Adrenal gland (tissue), 12 donors: Measurements from ENCODE around the gene RIN2. TPM values are rescaled to one million over a fixed set of nuclear protein-coding genes. Genes with fewer than 3 reads are reported as not detected.
A peak's percentile ranks its signal among the peaks of the same experiment; 100 is the strongest.

ENCODE experiments used
- DNase-seq, 7 donors: peaks; one replicate each; pipeline ENCODE4 v3.0.0-alpha.2; 2019 to 2020
- H3K27ac ChIP-seq, 5 donors: fragments of 200-600 bp; sonication (generic) in 4 of 5; 1 replicate in 3 of 5; 2 replicates in 2 of 5; pipeline versions ENCODE4 v1.5.1 to v1.8.0; 2016 to 2020; ENCODE audit warnings: mild to moderate bottlenecking in 1 of 5
- H3K27me3 ChIP-seq: fragments of 200-600 bp; 2 replicates; pipeline ENCODE4 v1.8.0; 2021
- H3K36me3 ChIP-seq, 2 donors: fragments of 200-600 bp; replicated peaks in 1 of 2; 1 replicate in 1 of 2; 2 replicates in 1 of 2; pipeline versions ENCODE4 v1.5.1 to v1.8.0; 2018 to 2022
- H3K4me1 ChIP-seq, 2 donors: fragments of 200-600 bp; replicated peaks in 1 of 2; 1 replicate in 1 of 2; 2 replicates in 1 of 2; pipeline versions ENCODE4 v1.5.1 to v1.8.0; 2018 to 2021
- H3K4me3 ChIP-seq, 4 donors: fragments of 200-600 bp; sonication (generic) in 3 of 4; one replicate each; pipeline ENCODE4 v1.5.1; 2016 to 2018
- H3K9me3 ChIP-seq, 3 donors: fragments of 200-600 bp; sonication (generic) in 1 of 3; replicated peaks in 1 of 3; 1 replicate in 2 of 3; 2 replicates in 1 of 3; pipeline versions ENCODE4 v1.5.1 to v1.8.0; 2016 to 2021
- CTCF ChIP-seq, 6 experiments: fragments of 450-650 bp in 4 of 6; fragments of 200-600 bp in 2 of 6; sonication (generic) in 1 of 6; IDR thresholded peaks; 1 replicate in 5 of 6; 2 replicates in 1 of 6; pipeline versions ENCODE4 v1.5.1 to v1.8.0; 2016 to 2021; ENCODE audit warnings: antibody characterized with exemption in 6 of 6, mild to moderate bottlenecking in 2 of 6, moderate library complexity in 1 of 6
- POLR2A ChIP-seq, 2 donors: fragments of 450-650 bp; IDR thresholded peaks; one replicate each; pipeline ENCODE4 v1.6.1; 2017; ENCODE audit warnings: antibody characterized with exemption in 2 of 2, mild to moderate bottlenecking in 2 of 2, moderate library complexity in 1 of 2
- WGBS, 4 donors: extraction: QIAGEN DNeasy Blood & Tissue Kit in 2 of 4; methylation state at CpG; one replicate each; pipeline versions ENCODE4 v1.1.5 to v1.1.7; 2013 to 2017; 5-methylcytosine and 5-hydroxymethylcytosine counted together
- intact Hi-C, 2 donors: fragments of 100-400 bp; cut with DNase I; formaldehyde crosslinking; loops; one replicate each; pipeline versions ENCODE4 v1.14.1 to v1.15.0; 2022 to 2023
- polyA plus RNA-seq, 3 donors: library from polyadenylated mRNA; stranded (reverse); fragments of 200-250 nt in 2 of 3; fragments of 350-450 nt in 1 of 3; fragmentation: Illumina TruSeq in 1 of 3; extraction: RNeasy Lipid Tissue Mini Kit (QIAGEN cat#74804) in 1 of 3; gene quantifications; one replicate each; pipeline ENCODE4 v1.2.3, GENCODE V29; 2013 to 2014
- total RNA-seq, 9 donors: library from RNA; depleted of rRNA in 4 of 9; stranded (reverse); fragments of >200 nt in 4 of 9; fragments of 120-200 nt in 1 of 9; fragmentation: NEBNext Ultra II Directional in 1 of 9; extraction: Animal tissue kit (Norgen Biotek cat#: 25700) in 1 of 9; gene quantifications; one replicate each; pipeline versions ENCODE4 v1.1.0 to v1.2.4, GENCODE V29; 2013 to 2023
- donor health status: healthy with polysubstance abuse.
- donor health status: Bipolar disorder and iron deficiency.
- donor health status: DM: yes; HTN: yes; CAD: no.
- donor health status: DM: no; HTN: no; CAD: no.
- donor health status: DM: no; HTN: no; CAD: no.
- donor health status: DM: yes; HTN: yes; CAD: no.

The RIN2 gene
- total and polyA plus RNA-seq, 12 donors: 6.9 to 68.8 (median 40.6) TPM

- Histone ChIP-seq H3K9me3 (no peaks in the 10 kb centered on the region), H3K4me3 (no peak overlapping the region), H3K4me1 (peaks cover 3 to 14% of the 10 kb centered on the region in 2 donors), H3K36me3 (no peaks in the 10 kb centered on the region), H3K27me3 (no peaks in the 10 kb centered on the region), H3K27ac (no peak overlapping the region)
- intact Hi-C loops: loop anchor here in 1 of 2 donors (5.0 kb wide), 1 partner anchor 217 kb away; no protein-coding TSS in a partner anchor
- TF ChIP-seq POLR2A (IDR thresholded peaks at IDR 0.05): no peak
- TF ChIP-seq CTCF (IDR thresholded peaks at IDR 0.05): no peak
- 79 to 93% (median 84%) methylated on average over 5 of the region's 5 CpGs for WGBS, 4 donors
- no peak for DNase-seq
Measured at GRCh38 chr20:19780261-19780660, 22.2 kb downstream of the RIN2 start.

- no peak overlapping the region for H3K4me3 ChIP-seq
- DNase-seq: no peak
- TF ChIP-seq POLR2A (IDR thresholded peaks at IDR 0.05): no peak
- TF ChIP-seq CTCF (IDR thresholded peaks at IDR 0.05): no peak
- WGBS, 4 donors: 87 to 95% (median 91%) methylated on average over 7 of the region's 7 CpGs
- H3K27ac ChIP-seq: no peak overlapping the region
- no peaks in the 10 kb centered on the region for H3K36me3 ChIP-seq
- no peaks in the 10 kb centered on the region for H3K27me3 ChIP-seq
- peaks cover 3 to 22% of the 10 kb centered on the region in 2 donors for H3K4me1 ChIP-seq
- intact Hi-C loops: loop anchor here in 1 of 2 donors (5.0 kb wide), 1 partner anchor 216 kb away; no protein-coding TSS in a partner anchor
- H3K9me3 ChIP-seq: no peaks in the 10 kb centered on the region
Measured at GRCh38 chr20:19781235-19781634, 23.2 kb downstream of the RIN2 start.

GRCh38 chr20:19782669-19783068 is 24.6 kb downstream of the RIN2 start:
- no peak for TF ChIP-seq CTCF (IDR thresholded peaks at IDR 0.05)
- no peak for TF ChIP-seq POLR2A (IDR thresholded peaks at IDR 0.05)
- Histone ChIP-seq H3K27me3 (no peaks in the 10 kb centered on the region), H3K4me3 (no peak overlapping the region), H3K4me1 (peaks cover 3 to 27% of the 10 kb centered on the region in 2 donors), H3K27ac (no peak overlapping the region), H3K36me3 (no peaks in the 10 kb centered on the region), H3K9me3 (no peaks in the 10 kb centered on the region)
- no peak for DNase-seq
- intact Hi-C loops: loop anchor here in 1 of 2 donors (5.0 kb wide), 1 partner anchor 215 kb away; no protein-coding TSS in a partner anchor
- WGBS, 4 donors: 80 to 98% (median 93%) methylated on average over 1 to 3 of the region's 3 CpGs

- no peak overlapping the region for H3K4me3 ChIP-seq
- DNase-seq: peak; percentile 58 to 90 (median 75)
- H3K4me1 ChIP-seq: peaks cover 3 to 27% of the 10 kb centered on the region in 2 donors
- H3K36me3 ChIP-seq: no peaks in the 10 kb centered on the region
- intact Hi-C loops: loop anchor here in 1 of 2 donors (5.0 kb wide), 1 partner anchor 213 kb away; no protein-coding TSS in a partner anchor
- H3K27me3 ChIP-seq: no peaks in the 10 kb centered on the region
- WGBS, 4 donors: 36 to 48% (median 42%) methylated on average over 1 to 7 of the region's 7 CpGs
- H3K27ac ChIP-seq: no peak overlapping the region
- TF ChIP-seq CTCF (IDR thresholded peaks at IDR 0.05): no peak
- no peaks in the 10 kb centered on the region for H3K9me3 ChIP-seq
Measured at GRCh38 chr20:19783966-19784401, 25.9 kb downstream of the RIN2 start.
